ENCODE data around the gene SCUBE1. TPM values are rescaled to one million over a fixed set of nuclear protein-coding genes. Genes with fewer than 3 reads are reported as not detected.

The SCUBE1 gene
- total and polyA plus RNA-seq, 2 experiments from 2014 or later: 0.81 to 3.2 TPM

- Histone ChIP-seq H3K27ac (ENCODE audit: low read depth) (no peak overlapping the region), H3K4me1 (ENCODE audit: insufficient read depth) (no peaks in the 10 kb centered on the region; the same call in 1 of the 2 replicates), H3K36me3 (ENCODE audit: insufficient read depth) (no peaks in the 10 kb centered on the region), H3K4me3 (no peak overlapping the region), H4K20me1 (replicated peaks; ENCODE audit: insufficient read depth) (no peaks in the 10 kb centered on the region), H3F3A (replicated peaks; ENCODE audit: low read depth) (no peaks in the 10 kb centered on the region), H3K79me2 (replicated peaks; ENCODE audit: insufficient read depth) (no peaks in the 10 kb centered on the region), H3K9me2 (ENCODE audit: insufficient read depth) (no peaks in the 10 kb centered on the region), H3K4me2 (no peak overlapping the region), H3K27me3 (ENCODE audit: insufficient read depth) (no peaks in the 10 kb centered on the region), H2AFZ (no peak overlapping the region)
- Mint-ChIP-seq H3K9me3 (no peaks in the 10 kb centered on the region), H3K27ac (no peak overlapping the region), H3K36me3 (ENCODE audit: low read depth) (no peaks in the 10 kb centered on the region), H3K27me3 (ENCODE audit: insufficient read depth, low read depth, poor library complexity) (peaks cover 5% of the 10 kb centered on the region), H3K4me3 (no peak overlapping the region), H3K4me1 (peaks cover 32% of the 10 kb centered on the region)
- DNase-seq (ENCODE audit: low spot score) (no peak), ATAC-seq (no peak)
- TF ChIP-seq EZH2phosphoT487 (IDR thresholded peaks at IDR 0.05; ENCODE audit: unreplicated experiment): no peak
- TF ChIP-seq CREB1 (CRISPR knock-in tag; IDR thresholded peaks at IDR 0.05; ENCODE audit: low read depth): no peak
- TF ChIP-seq EZH2 (IDR thresholded peaks at IDR 0.05; ENCODE audit: low read depth, unreplicated experiment): no peak
- no peak for TF ChIP-seq ETS1 (IDR thresholded peaks at IDR 0.05)
- no peak for TF ChIP-seq POLR2AphosphoS5 (IDR thresholded peaks at IDR 0.05; ENCODE audit: low read depth)
- TF ChIP-seq STAT1 (IDR thresholded peaks at IDR 0.05; ENCODE audit: unreplicated experiment): no peak
- no peak for TF ChIP-seq ZNF462 (CRISPR knock-in tag; IDR thresholded peaks at IDR 0.05)
Measured at GRCh38 chr22:43329061-43329460, 14.1 kb downstream of the SCUBE1 start.
